Tibial nerve (tissue), 4 donors: ENCODE results near the gene PTPRM.

Experiments
- CTCF ChIP-seq, 5 experiments: fragments of 200-600 bp in 3 of 5; fragments of 450-650 bp in 2 of 5; sonication (generic) in 3 of 5; IDR thresholded peaks; one replicate each; pipeline ENCODE4 v1.5.1; 2016 to 2019; ENCODE audit warnings: antibody characterized with exemption in 5 of 5, mild to moderate bottlenecking in 3 of 5, moderate library complexity in 2 of 5
- EP300 ChIP-seq, 2 donors: sonication (generic); formaldehyde crosslinking; IDR thresholded peaks; one replicate each; pipeline ENCODE4 v1.6.1; 2017; ENCODE audit warnings: antibody characterized with exemption in 2 of 2, mild to moderate bottlenecking in 1 of 2

GRCh38 chr18:7622721-7623120, 55.6 kb downstream of the PTPRM start:
- no peak for TF ChIP-seq CTCF (IDR thresholded peaks at IDR 0.05)
- no peak for TF ChIP-seq EP300 (IDR thresholded peaks at IDR 0.05)
